Caco-2 (cell line): Measurements from ENCODE around the gene ZIC4. TPM values are rescaled to one million over a fixed set of nuclear protein-coding genes. Genes with fewer than 3 reads are reported as not detected.

Experiments used
- BruUV-seq: library from RNA; stranded (reverse); fragments of 400-500 nt; replicated peaks from 2 replicates; lab custom pipeline; 2021; lab: Mats Ljungman, UMichigan
- CTCF ChIA-PET: fragments of 300-600 bp; sonication (Branson Sonifier 250); formaldehyde crosslinking; loops from one replicate; lab custom pipeline; 2022; ENCODE audit warnings: antibody characterized with exemption; lab: Charles Lee
- POLR2A ChIA-PET: fragments of 300-600 bp; sonication (Branson Sonifier 250); formaldehyde crosslinking; loops from one replicate; lab custom pipeline; 2022; ENCODE audit warnings: antibody characterized with exemption; lab: Charles Lee
- DNase-seq, 2 experiments: peaks; one replicate each; pipeline versions ENCODE4 v3.0.0 to v3.0.0-alpha.2; 2020 to 2022
- H3K27me3 ChIP-seq: replicated peaks from 2 replicates; pipeline ENCODE4 v1.6.0; 2011; ENCODE audit warnings: low read length; ENCODE audit not compliant: control insufficient read depth, insufficient read depth
- H3K36me3 ChIP-seq: 2 replicates; pipeline ENCODE4 v1.5.1; 2011; ENCODE audit warnings: low read length; ENCODE audit not compliant: control insufficient read depth, insufficient read depth
- H3K4me1 ChIP-seq: fragments of 250-450 bp; sonication (Bioruptor Pico); 2 replicates; pipeline ENCODE4 v1.5.1; 2020; ENCODE audit warnings: mild to moderate bottlenecking
- H3K4me3 ChIP-seq: 2 replicates; pipeline ENCODE4 v1.5.1; 2011; ENCODE audit warnings: low read depth, mild to moderate bottlenecking, control low read depth, low read length
- H3K9me3 ChIP-seq: fragments of 250-450 bp; sonication (Bioruptor Pico); 2 replicates; pipeline ENCODE4 v1.5.1; 2020; ENCODE audit warnings: mild to moderate bottlenecking, moderate library complexity
- H3K27ac Mint-ChIP-seq: one replicate; pipeline ENCODE4 v1.8.0; 2022; ENCODE audit warnings: mixed read lengths; ENCODE audit not compliant: unreplicated experiment
- H3K27me3 Mint-ChIP-seq: one replicate; pipeline ENCODE4 v1.8.0; 2022; ENCODE audit warnings: mixed read lengths; ENCODE audit not compliant: insufficient read depth, unreplicated experiment
- H3K36me3 Mint-ChIP-seq: one replicate; pipeline ENCODE4 v1.8.0; 2022; ENCODE audit warnings: mild to moderate bottlenecking, mixed read lengths; ENCODE audit not compliant: insufficient read depth, unreplicated experiment
- H3K4me1 Mint-ChIP-seq: one replicate; pipeline ENCODE4 v1.8.0; 2022; ENCODE audit warnings: low read depth, mixed read lengths; ENCODE audit not compliant: unreplicated experiment
- H3K4me3 Mint-ChIP-seq: one replicate; pipeline ENCODE4 v1.8.0; 2022; ENCODE audit warnings: mild to moderate bottlenecking, moderate library complexity, mixed read lengths; ENCODE audit not compliant: unreplicated experiment
- H3K9me3 Mint-ChIP-seq: one replicate; pipeline ENCODE4 v1.8.0; 2022; ENCODE audit warnings: mixed read lengths; ENCODE audit not compliant: unreplicated experiment
- CTCF ChIP-seq, 2 experiments: fragments of 200-600 bp in 1 of 2; IDR thresholded peaks; 1 replicate in 1 of 2; 2 replicates in 1 of 2; pipeline versions ENCODE4 v1.5.1 to v1.8.0; 2011 to 2022; ENCODE audit warnings: antibody characterized with exemption in 1 of 2, control low read depth in 1 of 2, inconsistent platforms in 1 of 2, low read depth in 1 of 2, low read length in 1 of 2, mild to moderate bottlenecking in 1 of 2, moderate library complexity in 1 of 2; ENCODE audit not compliant: insufficient read depth in 1 of 2, severe bottlenecking in 1 of 2, unreplicated experiment in 1 of 2
- intact Hi-C: fragments of 100-400 bp; cut with micrococcal nuclease; formaldehyde crosslinking; loops from one replicate; pipeline ENCODE4 v1.10.0; 2022; ENCODE audit not compliant: unreplicated experiment
- total RNA-seq: library from RNA; stranded (reverse); gene quantifications from 2 replicates; pipeline ENCODE4 v1.2.3, GENCODE V29; 2022

The ZIC4 gene
- total RNA-seq, 1 experiment from 2014 or later = not detected

GRCh38 chr3:147397875-147398812, 8.2 kb downstream of the ZIC4 start:
- no TSS peak for BruUV-seq
- ChIA-PET CTCF (no interaction called here), POLR2A (no interaction called here)
- Histone ChIP-seq H3K4me1 (no peaks in the 10 kb centered on the region), H3K36me3 (no peaks in the 10 kb centered on the region), H3K4me3 (no peak overlapping the region), H3K27me3 (no peaks in the 10 kb centered on the region), H3K9me3 (no peaks in the 10 kb centered on the region)
- Mint-ChIP-seq H3K4me3 (no peak overlapping the region), H3K27ac (no peak overlapping the region), H3K9me3 (no peaks in the 10 kb centered on the region), H3K27me3 (no peaks in the 10 kb centered on the region), H3K4me1 (no peaks in the 10 kb centered on the region), H3K36me3 (no peaks in the 10 kb centered on the region)
- intact Hi-C loops = no loop called here
- TF ChIP-seq CTCF (IDR thresholded peaks at IDR 0.05; ENCODE audit: insufficient read depth in 1 of 2, low read depth in 1 of 2, low read length in 1 of 2, severe bottlenecking in 1 of 2, unreplicated experiment in 1 of 2) = no peak
- no peak for DNase-seq

GRCh38 chr3:147397155-147397874, 9.0 kb downstream of the ZIC4 start:
- H3K4me3 Mint-ChIP-seq = no peak overlapping the region
- TF ChIP-seq CTCF (IDR thresholded peaks at IDR 0.05; ENCODE audit: insufficient read depth in 1 of 2, low read depth in 1 of 2, low read length in 1 of 2, severe bottlenecking in 1 of 2, unreplicated experiment in 1 of 2) = no peak
- BruUV-seq = no TSS peak
- POLR2A ChIA-PET = no interaction called here
- no peaks in the 10 kb centered on the region for H3K4me1 Mint-ChIP-seq
- no peaks in the 10 kb centered on the region for H3K36me3 Mint-ChIP-seq
- no peak for DNase-seq
- H3K9me3 Mint-ChIP-seq = no peaks in the 10 kb centered on the region
- CTCF ChIA-PET = no interaction called here
- no peak overlapping the region for H3K27ac Mint-ChIP-seq
- Histone ChIP-seq H3K36me3 (no peaks in the 10 kb centered on the region), H3K4me1 (no peaks in the 10 kb centered on the region), H3K9me3 (no peaks in the 10 kb centered on the region), H3K4me3 (no peak overlapping the region), H3K27me3 (no peaks in the 10 kb centered on the region)
- H3K27me3 Mint-ChIP-seq = no peaks in the 10 kb centered on the region
- intact Hi-C loops = no loop called here

- no peaks in the 10 kb centered on the region for H3K36me3 Mint-ChIP-seq
- TF ChIP-seq CTCF (IDR thresholded peaks at IDR 0.05; ENCODE audit: insufficient read depth in 1 of 2, low read depth in 1 of 2, low read length in 1 of 2, severe bottlenecking in 1 of 2, unreplicated experiment in 1 of 2) = no peak
- H3K27ac Mint-ChIP-seq = no peak overlapping the region
- Histone ChIP-seq H3K4me3 (no peak overlapping the region), H3K36me3 (no peaks in the 10 kb centered on the region), H3K27me3 (no peaks in the 10 kb centered on the region), H3K9me3 (no peaks in the 10 kb centered on the region), H3K4me1 (no peaks in the 10 kb centered on the region)
- no peaks in the 10 kb centered on the region for H3K4me1 Mint-ChIP-seq
- BruUV-seq = no TSS peak
- ChIA-PET POLR2A (no interaction called here), CTCF (no interaction called here)
- no peak overlapping the region for H3K4me3 Mint-ChIP-seq
- no peak for DNase-seq
- intact Hi-C loops = no loop called here
- H3K27me3 Mint-ChIP-seq = no peaks in the 10 kb centered on the region
- no peaks in the 10 kb centered on the region for H3K9me3 Mint-ChIP-seq
Observed at GRCh38 chr3:147396712-147397046, 9.7 kb downstream of the ZIC4 start.
